GM20431 (cell line): ENCODE results near the gene GET4.

Source experiments
- in situ Hi-C: fragments of 300-500 bp; cut with MseI, MboI; formaldehyde crosslinking; loops from one replicate; pipeline ENCODE4 v1.15.0; 2020; ENCODE audit warnings: low sequenced_read_pairs; ENCODE audit not compliant: unreplicated experiment

GET4 gene

GRCh38 chr7:909358-910329 lies 33.3 kb downstream of the GET4 start:
- in situ Hi-C loops, result no loop called here

- in situ Hi-C loops, result no loop called here
Measured at GRCh38 chr7:910441-910861, 34.1 kb downstream of the GET4 start.

GRCh38 chr7:910931-911431 lies 34.6 kb downstream of the GET4 start:
- in situ Hi-C loops, result no loop called here

GRCh38 chr7:911791-912480 lies 35.6 kb downstream of the GET4 start:
- in situ Hi-C loops, result no loop called here

GRCh38 chr7:913736-914520 lies 37.6 kb downstream of the GET4 start:
- in situ Hi-C loops, result no loop called here

GRCh38 chr7:914521-915194 lies 38.3 kb downstream of the GET4 start:
- in situ Hi-C loops, result no loop called here

- in situ Hi-C loops, result no loop called here
Measured at GRCh38 chr7:915291-916218, 39.2 kb downstream of the GET4 start.

GRCh38 chr7:916291-916941 lies 40.1 kb downstream of the GET4 start:
- in situ Hi-C loops, result no loop called here

GRCh38 chr7:917255-918117 lies 41.1 kb downstream of the GET4 start:
- in situ Hi-C loops, result no loop called here

GRCh38 chr7:918118-918425 lies 41.7 kb downstream of the GET4 start:
- in situ Hi-C loops, result no loop called here

- in situ Hi-C loops, result no loop called here
Measured at GRCh38 chr7:918441-919113, 42.2 kb downstream of the GET4 start.

- in situ Hi-C loops, result no loop called here
Measured at GRCh38 chr7:919114-919442, 42.7 kb downstream of the GET4 start.

GRCh38 chr7:919924-920341 lies 43.6 kb downstream of the GET4 start:
- in situ Hi-C loops, result no loop called here

- in situ Hi-C loops, result no loop called here
Measured at GRCh38 chr7:920351-921070, 44.2 kb downstream of the GET4 start.

GRCh38 chr7:921071-921461 lies 44.7 kb downstream of the GET4 start:
- in situ Hi-C loops, result no loop called here

- in situ Hi-C loops, result no loop called here
Measured at GRCh38 chr7:921581-922333, 45.4 kb downstream of the GET4 start.
